ENCODE measurements around the gene METTL9. TPM values are rescaled to one million over a fixed set of nuclear protein-coding genes. Genes with fewer than 3 reads are reported as not detected.

Gene METTL9
- total RNA-seq, 4 donors from 2014 or later, result 160 to 210 (median 177) TPM

GRCh38 chr16:21590796-21591195 lies 8.6 kb upstream of the METTL9 start:
- H3K27ac ChIP-seq, result no peak overlapping the region
- H3K9me3 ChIP-seq, result no peaks in the 10 kb centered on the region
- DNase-seq (ENCODE audit: low spot score in 2 of 2), result no peak
- WGBS, 2 donors, result 42 to 49% methylated on average over 2 of the region's 2 CpGs
- no peaks in the 10 kb centered on the region for H3K4me1 ChIP-seq
- H3K36me3 ChIP-seq, result no peaks in the 10 kb centered on the region
- no peaks in the 10 kb centered on the region for H3K27me3 ChIP-seq
- no peak overlapping the region for H3K4me3 ChIP-seq
- TF ChIP-seq CTCF (IDR thresholded peaks at IDR 0.05) (no peak), POLR2A (IDR thresholded peaks at IDR 0.05) (no peak), EP300 (IDR thresholded peaks at IDR 0.05) (no peak)

GRCh38 chr16:21592191-21592590 lies 7.2 kb upstream of the METTL9 start:
- DNase-seq (ENCODE audit: low spot score in 2 of 2), result no peak
- Histone ChIP-seq H3K27me3 (no peaks in the 10 kb centered on the region), H3K9me3 (no peaks in the 10 kb centered on the region), H3K4me1 (no peaks in the 10 kb centered on the region), H3K4me3 (no peak overlapping the region), H3K27ac (no peak overlapping the region), H3K36me3 (no peaks in the 10 kb centered on the region)
- 86 to 88% methylated on average over 9 of the region's 9 CpGs for WGBS, 2 donors
- TF ChIP-seq EP300 (IDR thresholded peaks at IDR 0.05) (no peak), POLR2A (IDR thresholded peaks at IDR 0.05) (no peak), CTCF (IDR thresholded peaks at IDR 0.05) (no peak)

GRCh38 chr16:21593530-21594289 lies 5.7 kb upstream of the METTL9 start:
- no peaks in the 10 kb centered on the region for H3K9me3 ChIP-seq
- 65 to 72% methylated on average over 7 of the region's 7 CpGs for WGBS, 2 donors
- no peak overlapping the region for H3K4me3 ChIP-seq
- no peaks in the 10 kb centered on the region for H3K36me3 ChIP-seq
- H3K27ac ChIP-seq, result no peak overlapping the region
- DNase-seq (ENCODE audit: low spot score in 2 of 2), result no peak
- no peaks in the 10 kb centered on the region for H3K27me3 ChIP-seq
- H3K4me1 ChIP-seq, result peaks cover 0 to 7% (median 0%) of the 10 kb centered on the region in 4 donors
- TF ChIP-seq POLR2A (IDR thresholded peaks at IDR 0.05) (no peak), EP300 (IDR thresholded peaks at IDR 0.05) (no peak), CTCF (IDR thresholded peaks at IDR 0.05) (no peak)

- no peak for DNase-seq (ENCODE audit: low spot score in 2 of 2)
- TF ChIP-seq POLR2A (IDR thresholded peaks at IDR 0.05), result no peak
- TF ChIP-seq EP300 (IDR thresholded peaks at IDR 0.05), result no peak
- TF ChIP-seq CTCF (IDR thresholded peaks at IDR 0.05), result no peak
- Histone ChIP-seq H3K36me3 (no peaks in the 10 kb centered on the region), H3K4me3 (no peak overlapping the region), H3K27ac (no peak overlapping the region), H3K27me3 (no peaks in the 10 kb centered on the region), H3K9me3 (no peaks in the 10 kb centered on the region), H3K4me1 (peaks cover 4 to 29% (median 13%) of the 10 kb centered on the region in 4 donors)
- 78 to 79% methylated on average over 2 of the region's 2 CpGs for WGBS, 2 donors
Observed at GRCh38 chr16:21597561-21598030, 1.8 kb upstream of the METTL9 start.

GRCh38 chr16:21598206-21598605 lies 1.2 kb upstream of the METTL9 start:
- TF ChIP-seq CTCF (IDR thresholded peaks at IDR 0.05) (no peak), POLR2A (IDR thresholded peaks at IDR 0.05) (no peak), EP300 (IDR thresholded peaks at IDR 0.05) (no peak)
- H3K9me3 ChIP-seq, result no peaks in the 10 kb centered on the region
- DNase-seq (ENCODE audit: low spot score in 2 of 2), result no peak
- H3K27me3 ChIP-seq, result no peaks in the 10 kb centered on the region
- H3K4me1 ChIP-seq, result peaks cover 4 to 33% (median 13%) of the 10 kb centered on the region in 4 donors
- peak overlapping the region in 1 of 4 donors; percentile 95 for H3K27ac ChIP-seq
- WGBS, 2 donors, result 88 to 90% methylated on average over 12 of the region's 12 CpGs
- no peaks in the 10 kb centered on the region for H3K36me3 ChIP-seq
- H3K4me3 ChIP-seq, result peak overlapping the region in 1 of 4 donors; percentile 92

Measured in tibial nerve (tissue), 4 donors.